ENCODE data around the gene STRN3. TPM values are rescaled to one million over a fixed set of nuclear protein-coding genes. Genes with fewer than 3 reads are reported as not detected.

The STRN3 gene
- total RNA-seq, 1 donor from 2014 or later = 35.0 TPM

GRCh38 chr14:30883508-30884294, 142.5 kb downstream of the STRN3 start:
- DNase-seq = no peak
- H3K27ac ChIP-seq = no peak overlapping the region
- no peak for ATAC-seq
- TF ChIP-seq, protein P1, sequence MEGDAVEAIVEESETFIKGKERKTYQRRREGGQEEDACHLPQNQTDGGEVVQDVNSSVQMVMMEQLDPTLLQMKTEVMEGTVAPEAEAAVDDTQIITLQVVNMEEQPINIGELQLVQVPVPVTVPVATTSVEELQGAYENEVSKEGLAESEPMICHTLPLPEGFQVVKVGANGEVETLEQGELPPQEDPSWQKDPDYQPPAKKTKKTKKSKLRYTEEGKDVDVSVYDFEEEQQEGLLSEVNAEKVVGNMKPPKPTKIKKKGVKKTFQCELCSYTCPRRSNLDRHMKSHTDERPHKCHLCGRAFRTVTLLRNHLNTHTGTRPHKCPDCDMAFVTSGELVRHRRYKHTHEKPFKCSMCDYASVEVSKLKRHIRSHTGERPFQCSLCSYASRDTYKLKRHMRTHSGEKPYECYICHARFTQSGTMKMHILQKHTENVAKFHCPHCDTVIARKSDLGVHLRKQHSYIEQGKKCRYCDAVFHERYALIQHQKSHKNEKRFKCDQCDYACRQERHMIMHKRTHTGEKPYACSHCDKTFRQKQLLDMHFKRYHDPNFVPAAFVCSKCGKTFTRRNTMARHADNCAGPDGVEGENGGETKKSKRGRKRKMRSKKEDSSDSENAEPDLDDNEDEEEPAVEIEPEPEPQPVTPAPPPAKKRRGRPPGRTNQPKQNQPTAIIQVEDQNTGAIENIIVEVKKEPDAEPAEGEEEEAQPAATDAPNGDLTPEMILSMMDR (IDR thresholded peaks at IDR 0.05) = no peak
- no peaks in the 10 kb centered on the region for H3K9me3 ChIP-seq
- H3K4me3 ChIP-seq = no peak overlapping the region
- intact Hi-C loops (cut with DNase I) = no loop called here
- no peaks in the 10 kb centered on the region for H3K36me3 ChIP-seq
- H3K4me1 ChIP-seq = no peaks in the 10 kb centered on the region
- H3K27me3 ChIP-seq = no peaks in the 10 kb centered on the region

DNA sequence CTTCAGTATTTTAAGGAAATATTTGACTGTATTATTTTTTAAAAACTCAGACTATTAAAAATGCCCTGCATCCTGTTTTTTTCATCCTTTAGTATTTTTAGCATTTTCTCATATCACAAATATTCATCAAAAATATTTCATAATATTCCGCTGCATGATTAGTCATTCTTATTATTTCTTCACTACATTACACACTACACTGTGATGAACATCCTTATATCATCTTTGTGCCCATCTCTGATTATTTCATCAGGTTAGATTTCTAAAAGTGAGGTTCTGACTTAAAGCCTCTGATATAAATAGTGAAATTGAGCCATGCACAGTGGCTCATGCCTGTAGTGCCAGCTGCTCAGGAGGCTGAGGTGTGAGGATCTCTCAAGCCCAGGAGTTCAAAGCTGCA, 143.7 kb downstream of the STRN3 start:
- intact Hi-C loops (cut with DNase I) = no loop called here
- Histone ChIP-seq H3K27me3 (no peaks in the 10 kb centered on the region), H3K9me3 (no peaks in the 10 kb centered on the region), H3K36me3 (no peaks in the 10 kb centered on the region), H3K4me1 (no peaks in the 10 kb centered on the region), H3K27ac (no peak overlapping the region), H3K4me3 (no peak overlapping the region)
- ATAC-seq = no peak
- DNase-seq = no peak
- TF ChIP-seq, protein P1 (IDR thresholded peaks at IDR 0.05) = no peak

- H3K36me3 ChIP-seq = no peaks in the 10 kb centered on the region
- peaks cover 8% of the 10 kb centered on the region for H3K4me1 ChIP-seq
- peaks cover 39% of the 10 kb centered on the region for H3K27me3 ChIP-seq
- intact Hi-C loops (cut with DNase I) = no loop called here
- ATAC-seq (no peak), DNase-seq (no peak)
- no peak overlapping the region for H3K4me3 ChIP-seq
- TF ChIP-seq, protein P1 (IDR thresholded peaks at IDR 0.05) = no peak
- H3K9me3 ChIP-seq = no peaks in the 10 kb centered on the region
- H3K27ac ChIP-seq = no peak overlapping the region
Observed at GRCh38 chr14:30876692-30877091, 149.5 kb downstream of the STRN3 start.

- TF ChIP-seq, protein P1 (IDR thresholded peaks at IDR 0.05) = no peak
- DNase-seq = no peak
- Histone ChIP-seq H3K36me3 (no peaks in the 10 kb centered on the region), H3K27me3 (peaks cover 42% of the 10 kb centered on the region), H3K9me3 (no peaks in the 10 kb centered on the region), H3K4me3 (no peak overlapping the region), H3K4me1 (peaks cover 8% of the 10 kb centered on the region), H3K27ac (no peak overlapping the region)
- intact Hi-C loops (cut with DNase I) = no loop called here
- ATAC-seq = no peak
Observed at GRCh38 chr14:30875788-30876053, 150.5 kb downstream of the STRN3 start.

DNA sequence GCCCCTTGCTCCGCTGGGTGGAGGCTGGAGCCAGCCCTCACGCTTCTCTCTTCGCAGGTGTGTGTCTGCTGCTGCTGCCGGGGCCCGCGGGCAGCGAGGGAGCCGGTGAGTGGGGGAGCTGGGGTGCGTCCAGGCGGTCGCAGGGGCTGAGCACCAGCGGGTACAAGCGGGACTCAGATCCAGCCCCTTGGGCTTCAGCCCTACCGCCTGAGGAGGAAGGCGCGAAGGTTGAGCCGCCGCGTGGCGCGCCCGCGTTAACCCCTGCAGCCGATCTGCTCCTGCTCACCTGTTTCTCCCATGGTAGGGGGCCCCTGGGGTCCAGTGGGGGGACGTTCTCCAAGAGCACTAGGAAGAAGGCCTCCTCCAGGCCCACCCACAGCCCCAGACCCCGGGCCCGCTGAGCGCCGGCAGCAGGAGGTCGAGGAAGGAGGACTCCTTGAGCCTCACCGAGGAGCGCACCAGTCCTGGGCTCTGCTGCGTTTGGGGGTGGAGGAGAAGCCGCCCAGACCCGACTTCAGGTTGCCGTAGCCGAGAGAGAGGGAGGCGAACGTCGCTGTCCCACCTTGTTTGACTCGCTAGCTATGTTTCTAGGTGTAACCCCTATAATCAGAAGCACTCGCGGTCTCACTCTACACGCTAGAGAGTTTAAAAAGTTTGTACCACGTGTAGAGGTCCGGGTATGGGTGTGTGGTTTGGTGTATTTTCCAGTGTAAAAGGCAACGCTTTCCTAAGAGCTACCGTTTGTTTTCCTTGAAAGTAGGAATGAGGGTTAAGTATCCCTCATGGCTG, 151.0 kb downstream of the STRN3 start:
- DNase-seq (no peak), ATAC-seq (peak; percentile 41)
- Histone ChIP-seq H3K4me1 (peaks cover 8% of the 10 kb centered on the region), H3K27ac (no peak overlapping the region), H3K9me3 (no peaks in the 10 kb centered on the region), H3K36me3 (no peaks in the 10 kb centered on the region), H3K4me3 (peak overlapping the region; percentile 51), H3K27me3 (peaks cover 44% of the 10 kb centered on the region)
- intact Hi-C loops (cut with DNase I) = no loop called here
- TF ChIP-seq, protein P1 (IDR thresholded peaks at IDR 0.05) = no peak

All from upper lobe of right lung (tissue), 1 donor.